GM12891 (cell line): Measurements from ENCODE around the gene LZTS3.
"Not testable (repeated sequence)": the region's sequence is repeated elsewhere in the genome, so short reads cannot be mapped to it uniquely, and the experiment has no call there.

Experiments used
- DNase-seq: peaks from one replicate; pipeline ENCODE4 v3.0.0; 2011; ENCODE audit warnings: low spot score; ENCODE audit not compliant: insufficient read length
- FAIRE-seq: peaks from 2 replicates; lab custom pipeline; 2011; peaks lifted over from hg19 to GRCh38; lab: Jason Lieb, UNC
- PAX5 ChIP-seq: IDR thresholded peaks from 2 replicates; pipeline ENCODE4 v1.6.1; 2011; ENCODE audit warnings: low read length, moderate library complexity, mild to moderate bottlenecking; ENCODE audit not compliant: insufficient read depth, severe bottlenecking
- POLR2A ChIP-seq: IDR thresholded peaks from 2 replicates; pipeline ENCODE4 v1.6.1; 2011; ENCODE audit warnings: low read depth, low read length, control low read depth
- POLR2AphosphoS5 ChIP-seq: IDR thresholded peaks from 2 replicates; pipeline ENCODE4 v1.6.1; 2011; ENCODE audit warnings: low read depth, low read length, control low read depth
- POU2F2 ChIP-seq: IDR thresholded peaks from 2 replicates; pipeline ENCODE4 v1.6.1; 2011; ENCODE audit warnings: low read depth, mild to moderate bottlenecking, control low read depth, low read length, moderate library complexity
- SPI1 ChIP-seq: IDR thresholded peaks from 2 replicates; pipeline ENCODE4 v1.6.1; 2011; ENCODE audit warnings: low read depth, low read length, control low read depth
- TAF1 ChIP-seq: IDR thresholded peaks from 2 replicates; pipeline ENCODE4 v1.6.1; 2011; ENCODE audit warnings: low read depth, low read length, control low read depth

The LZTS3 gene

DNA sequence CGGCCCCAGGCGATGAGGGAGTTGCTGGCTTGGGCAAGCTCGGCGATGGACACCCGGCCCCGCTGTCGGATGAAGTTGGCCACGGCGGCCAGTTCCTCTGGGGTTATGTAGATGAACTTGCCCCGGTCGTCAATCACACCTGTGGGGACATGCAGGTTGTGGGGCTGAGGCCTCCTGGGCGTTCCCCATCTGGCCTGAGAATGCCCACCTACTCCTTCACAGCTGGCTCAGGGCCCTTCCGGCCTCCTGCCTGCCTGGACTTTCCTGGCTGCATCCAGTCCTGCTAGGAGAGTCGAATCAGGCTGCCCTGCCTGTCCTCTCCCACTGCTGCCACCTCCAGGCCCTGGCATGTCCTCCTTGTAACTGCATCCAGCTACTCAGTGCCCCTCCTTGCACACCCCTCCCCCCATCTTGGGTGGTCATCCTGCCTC lies 17.3 kb upstream of the LZTS3 start:
- TF ChIP-seq POLR2AphosphoS5 (no peak; the same call in 1 of the 2 replicates), PAX5 (no peak), TAF1 (no peak), POLR2A (no peak), POU2F2 (no peak), SPI1 (no peak)
- FAIRE-seq (no peak), DNase-seq (no peak)

DNA sequence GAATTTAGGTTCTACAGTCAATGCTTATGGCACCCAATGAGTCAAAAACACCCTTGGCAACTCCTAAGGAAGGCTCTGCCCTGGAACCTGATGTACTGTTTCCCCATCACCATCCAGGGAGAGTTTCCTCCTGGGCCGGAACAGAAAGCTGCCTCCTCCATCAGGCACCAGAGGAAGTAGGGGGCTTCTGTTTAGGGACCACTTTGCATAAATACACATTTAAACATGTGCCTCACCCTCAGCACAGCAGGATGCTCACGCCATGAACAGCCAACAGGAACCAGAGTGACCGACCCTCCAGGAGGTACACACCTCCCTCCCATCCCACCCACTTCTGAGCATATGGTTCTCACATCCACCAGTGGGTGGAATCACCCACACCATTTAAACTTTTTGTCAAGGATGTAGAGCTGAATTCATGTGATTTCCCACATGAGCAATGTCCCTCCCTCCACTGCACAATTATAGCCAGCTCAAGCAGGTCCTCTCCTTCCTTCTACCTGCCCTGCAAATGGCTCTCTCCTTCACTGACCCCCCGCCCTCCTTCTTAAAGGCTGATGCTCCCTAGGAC lies 16.3 kb upstream of the LZTS3 start:
- DNase-seq, result no peak
- no peak for TF ChIP-seq TAF1
- TF ChIP-seq POLR2AphosphoS5, result no peak
- TF ChIP-seq POLR2A, result no peak
- TF ChIP-seq POU2F2, result no peak
- TF ChIP-seq PAX5, result no peak
- TF ChIP-seq SPI1, result no peak

DNA sequence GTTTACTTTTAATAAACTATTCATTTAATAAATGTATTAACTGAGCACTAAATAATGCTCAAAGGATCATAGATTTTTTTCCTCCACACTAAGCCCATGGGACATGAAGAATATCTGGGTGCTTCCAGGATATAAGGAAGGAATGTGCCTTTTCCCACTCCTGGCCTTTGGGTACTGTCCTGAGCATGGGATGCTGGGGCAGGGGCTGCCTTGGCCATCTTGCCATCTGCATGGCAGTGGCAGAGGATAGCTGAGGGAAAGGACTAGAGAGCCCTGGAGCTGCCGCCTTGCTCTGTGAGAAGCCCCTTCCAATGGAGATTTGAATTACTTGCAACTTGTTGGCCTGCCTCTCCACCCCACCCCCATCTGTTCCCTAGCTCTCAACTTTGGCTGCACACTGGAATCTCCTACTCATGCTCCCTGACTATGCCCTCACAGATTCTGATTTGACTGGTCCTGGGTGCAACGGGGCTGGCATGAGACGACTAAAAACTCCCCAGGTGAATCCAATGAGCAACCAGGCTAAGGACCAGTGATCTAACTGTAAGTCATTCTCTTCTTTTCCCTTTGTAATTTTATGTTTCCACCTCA lies 15.6 kb upstream of the LZTS3 start:
- TF ChIP-seq POLR2A (no peak), PAX5 (no peak), POU2F2 (no peak), TAF1 (no peak), SPI1 (no peak), POLR2AphosphoS5 (no peak)
- DNase-seq (no peak), FAIRE-seq (no peak)

More for the DNA sequence above, 16.3 kb upstream of the LZTS3 start:
- no peak for FAIRE-seq

DNA sequence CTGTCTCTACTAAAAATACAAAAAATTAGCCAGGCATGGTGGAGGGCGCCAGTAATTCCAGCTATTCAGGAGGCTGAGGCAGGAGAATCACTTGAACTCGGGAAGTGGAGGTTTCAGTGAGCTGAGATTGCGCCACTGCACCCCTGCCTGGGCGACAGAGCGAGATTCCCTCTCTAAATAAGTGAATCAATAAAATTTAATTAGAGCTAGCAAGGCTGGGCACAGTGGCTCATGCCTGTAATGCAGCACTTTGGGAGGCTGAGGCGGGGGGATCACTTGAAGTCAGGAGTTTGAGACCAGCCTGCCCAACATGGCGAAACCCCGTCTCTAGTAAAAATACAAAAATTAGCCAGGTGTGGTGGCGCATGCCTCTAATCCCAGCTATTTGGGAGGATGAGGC lies 14.5 kb upstream of the LZTS3 start:
- FAIRE-seq, DNase-seq: not testable (repeated sequence)

DNA sequence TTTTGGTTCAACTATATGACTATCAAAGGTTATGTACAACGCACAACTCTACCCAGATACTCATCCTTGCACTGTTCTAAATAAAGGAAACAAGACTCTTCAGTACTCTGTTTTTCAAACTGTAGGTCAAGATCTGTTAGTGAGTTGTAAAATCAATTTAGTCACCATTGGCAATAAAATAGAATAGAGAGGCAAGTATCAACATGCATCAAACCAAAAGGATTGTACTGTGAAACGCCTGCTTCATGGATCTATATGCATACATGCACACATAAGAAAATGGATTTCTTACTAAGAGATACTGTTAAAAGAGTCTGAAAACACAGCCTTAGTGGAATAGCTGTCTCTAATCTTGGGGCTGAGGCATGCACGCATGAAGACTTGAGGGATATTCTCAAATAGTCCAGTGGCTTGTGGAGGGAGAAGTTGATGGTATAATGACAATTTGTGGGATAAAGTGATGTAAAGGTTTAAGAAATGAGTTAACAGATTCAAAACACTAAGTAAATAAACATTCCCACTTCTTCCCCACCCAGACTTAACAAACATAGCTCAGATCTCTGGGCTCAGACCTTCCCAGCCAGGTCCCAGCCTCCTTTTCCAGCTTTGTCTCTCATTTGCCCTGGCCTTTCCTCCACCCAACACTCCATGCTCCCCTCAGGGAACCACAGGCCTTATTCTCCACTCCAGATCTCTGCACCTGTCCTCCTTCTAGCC lies 10.7 kb upstream of the LZTS3 start:
- FAIRE-seq (no peak), DNase-seq (no peak)
- TF ChIP-seq PAX5 (no peak), SPI1 (no peak), POLR2AphosphoS5 (no peak), POU2F2 (no peak), POLR2A (no peak), TAF1 (no peak)

DNA sequence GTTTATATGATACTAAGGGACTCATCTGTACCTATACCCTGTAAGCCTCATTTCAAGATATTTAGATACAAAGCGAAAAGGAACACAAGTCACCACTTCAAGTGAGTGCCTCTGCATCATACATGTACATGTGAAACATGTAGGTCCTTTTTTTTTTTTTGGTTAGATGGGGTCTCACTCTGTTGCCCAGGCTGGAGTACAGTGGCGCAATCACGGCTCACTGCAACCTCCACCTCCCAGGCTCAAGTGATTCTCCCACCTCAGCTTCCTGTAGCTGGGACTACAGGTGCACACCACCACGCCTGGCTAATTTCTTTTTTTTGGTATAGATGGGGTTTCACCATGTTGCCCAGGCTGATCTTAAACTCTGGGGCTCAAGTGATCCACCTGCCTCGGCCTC lies 9.1 kb upstream of the LZTS3 start:
- not testable (repeated sequence) for DNase-seq, FAIRE-seq

DNA sequence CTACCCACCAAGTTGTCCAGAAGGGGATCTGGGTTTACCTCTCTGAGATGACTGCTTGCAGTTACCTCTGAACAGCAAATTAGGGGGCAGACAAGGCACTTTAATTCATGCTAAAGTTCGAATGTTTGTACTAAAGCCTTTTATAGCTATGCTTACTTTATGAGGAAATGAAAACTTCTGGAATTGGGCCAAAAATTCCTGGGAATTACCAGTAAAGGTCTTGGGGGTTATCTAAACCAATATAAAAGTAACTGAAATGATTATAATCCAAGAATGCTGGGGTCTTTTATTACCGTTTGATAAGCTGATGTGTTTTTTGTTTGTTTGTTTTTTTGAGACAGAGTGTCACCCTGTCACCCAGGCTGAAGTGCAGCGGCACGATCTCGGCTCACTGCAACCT lies 7.9 kb upstream of the LZTS3 start:
- DNase-seq (no peak), FAIRE-seq (no peak)
- TF ChIP-seq POLR2A (no peak), POLR2AphosphoS5 (no peak), SPI1 (no peak), POU2F2 (no peak), TAF1 (no peak), PAX5 (no peak)

DNA sequence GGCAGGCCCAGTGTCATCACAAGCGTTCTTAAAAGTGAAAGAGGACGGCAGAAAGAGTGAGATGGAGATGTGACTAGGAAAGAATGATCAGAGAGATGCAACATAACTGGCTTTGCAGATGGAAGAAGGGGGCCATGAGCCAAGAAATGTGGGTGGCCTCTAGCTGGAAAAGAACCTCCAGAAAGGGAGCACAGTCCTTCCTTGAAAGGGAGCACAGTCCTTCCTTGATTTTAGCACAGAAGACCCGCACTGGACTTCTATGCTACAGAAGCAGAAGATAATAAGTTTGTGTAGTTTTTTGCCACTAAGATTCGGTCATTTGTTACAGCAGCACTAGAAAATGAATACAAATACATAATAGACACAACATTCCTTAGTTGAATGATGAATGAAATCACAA lies 7.0 kb upstream of the LZTS3 start:
- no peak for TF ChIP-seq POLR2A
- TF ChIP-seq TAF1, result no peak
- TF ChIP-seq PAX5, result no peak
- TF ChIP-seq SPI1, result no peak
- no peak for TF ChIP-seq POLR2AphosphoS5
- TF ChIP-seq POU2F2, result no peak
- FAIRE-seq, result no peak
- no peak for DNase-seq

DNA sequence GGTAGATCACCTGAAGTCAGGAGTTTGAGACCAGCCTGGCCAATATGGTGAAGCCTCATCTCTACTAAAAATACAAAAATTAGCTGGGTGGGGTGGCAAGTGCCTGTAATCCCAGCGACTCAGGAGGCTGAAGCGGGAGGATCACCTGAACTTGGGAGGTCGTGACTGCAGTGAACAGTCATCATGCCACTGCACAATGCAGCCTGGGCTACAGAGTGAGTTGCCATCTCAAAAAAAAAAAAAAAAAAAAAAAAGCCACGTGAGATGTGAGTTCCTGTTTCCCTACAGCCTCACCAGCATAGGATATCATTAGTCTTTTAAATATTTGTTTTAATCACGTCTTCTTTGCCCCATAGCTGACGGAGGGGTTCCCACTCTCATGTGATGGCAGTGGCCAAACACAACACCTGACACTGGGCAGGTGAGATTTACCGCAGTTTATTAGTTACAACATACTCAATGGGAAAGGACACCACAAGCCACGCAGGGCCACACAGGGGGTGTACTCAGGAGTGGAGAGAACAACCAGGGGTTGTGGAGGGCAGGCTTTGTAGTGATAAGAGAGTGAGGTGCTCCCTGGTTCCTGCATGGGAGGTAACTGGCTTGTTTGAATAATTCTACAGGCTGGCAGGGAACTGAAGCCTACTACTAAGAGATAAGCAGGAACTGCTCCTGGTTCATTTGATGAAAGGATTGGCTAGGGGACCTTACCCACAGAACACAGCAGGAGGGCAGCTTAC lies 4.6 kb upstream of the LZTS3 start:
- TF ChIP-seq POLR2A (no peak), POLR2AphosphoS5 (no peak)
- DNase-seq (no peak), FAIRE-seq (no peak)

DNA sequence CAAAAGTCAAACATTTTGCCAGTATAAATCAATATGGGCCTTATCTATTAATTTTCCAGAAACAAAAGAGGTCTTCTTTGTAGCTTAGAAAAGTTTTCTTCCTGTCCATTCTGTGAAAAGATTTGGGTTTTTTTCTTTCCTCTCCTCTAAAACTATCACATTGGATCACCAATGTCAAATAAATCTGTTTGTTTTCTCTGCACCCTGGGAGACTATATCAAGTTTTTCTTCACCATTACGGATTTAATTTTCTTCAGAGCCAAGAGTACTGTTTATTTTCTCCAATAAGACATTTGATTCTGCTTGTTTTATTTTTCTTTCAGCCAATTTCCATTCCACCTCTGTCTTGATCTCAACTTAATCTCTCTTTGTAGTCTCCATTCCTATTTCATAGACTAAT lies 1.9 kb upstream of the LZTS3 start:
- DNase-seq, result no peak
- FAIRE-seq, result no peak
- TF ChIP-seq PAX5 (no peak), POU2F2 (no peak), TAF1 (no peak), POLR2AphosphoS5 (no peak), SPI1 (no peak), POLR2A (no peak)
